Neural cell (in vitro differentiated cells): ENCODE measurements around the gene DOHH.

Experiments used
- CTCF ChIP-seq: fragments of 450-650 bp; IDR thresholded peaks from 2 replicates; pipeline ENCODE4 v1.5.1; 2014; ENCODE audit warnings: antibody characterized with exemption, mild to moderate bottlenecking, moderate library complexity; ENCODE audit not compliant: poor library complexity, severe bottlenecking
- EP300 ChIP-seq: fragments of 450-650 bp; conservative IDR thresholded peaks from 2 replicates; pipeline ENCODE4 v1.6.1; 2014; ENCODE audit warnings: antibody characterized with exemption, mild to moderate bottlenecking, moderate library complexity; ENCODE audit not compliant: poor library complexity, severe bottlenecking
- EZH2 ChIP-seq: fragments of 200-600, 300-800 bp; shearing (Covaris generic), sonication (generic); IDR thresholded peaks from 2 replicates; pipeline ENCODE4 v1.6.1; 2014; ENCODE audit warnings: antibody characterized with exemption, low read length, borderline replicate concordance, mild to moderate bottlenecking; ENCODE audit not compliant: insufficient read depth, poor library complexity, severe bottlenecking
- MXI1 ChIP-seq: fragments of 450-650 bp; conservative IDR thresholded peaks from 2 replicates; pipeline ENCODE4 v1.6.1; 2014; ENCODE audit warnings: antibody characterized with exemption, mild to moderate bottlenecking; ENCODE audit not compliant: poor library complexity, severe bottlenecking
- POLR2AphosphoS5 ChIP-seq: IDR thresholded peaks from 2 replicates; pipeline ENCODE4 v1.6.1; 2012
- REST ChIP-seq: IDR thresholded peaks from 2 replicates; pipeline ENCODE4 v1.6.1; 2012; ENCODE audit warnings: borderline replicate concordance
- TAF1 ChIP-seq: IDR thresholded peaks from 2 replicates; pipeline ENCODE4 v1.6.1; 2012; ENCODE audit warnings: low read depth

DNA sequence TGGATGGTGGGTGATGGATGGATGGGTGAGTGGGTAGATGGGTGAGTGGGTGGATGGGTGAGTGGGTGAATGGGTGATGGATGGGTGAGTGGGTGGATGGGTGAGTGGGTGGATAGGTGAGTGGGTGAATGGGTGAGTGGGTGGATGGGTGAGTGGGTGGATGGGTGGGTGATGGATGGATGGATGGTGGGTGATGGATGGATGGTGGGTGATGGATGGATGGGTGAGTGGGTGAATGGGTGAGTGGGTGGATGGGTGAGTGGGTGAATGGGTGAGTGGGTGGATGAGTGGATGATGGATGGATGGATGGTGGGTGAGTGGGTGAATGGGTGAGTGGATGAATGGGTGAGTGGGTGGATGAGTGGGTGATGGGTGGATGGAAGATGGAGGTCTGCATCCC lies 23.0 kb downstream of the DOHH start:
- TF ChIP-seq CTCF (no peak), REST (no peak), TAF1 (no peak), EZH2 (no peak), EP300 (no peak), POLR2AphosphoS5 (no peak), MXI1 (no peak)
